AG04450 (cell line): Measurements from ENCODE around the gene TTBK1. TPM values are rescaled to one million over a fixed set of nuclear protein-coding genes. Genes with fewer than 3 reads are reported as not detected.

Experiments
- CTCF ChIA-PET: fragments of 300-600, 350-600 bp; formaldehyde crosslinking; extraction: SDS; loops from one replicate; lab custom pipeline; 2022; ENCODE audit warnings: antibody characterized with exemption, inconsistent platforms; lab: Charles Lee
- POLR2A ChIA-PET: fragments of 350-600 bp; formaldehyde crosslinking; extraction: SDS; loops from one replicate; lab custom pipeline; 2021; ENCODE audit warnings: antibody characterized with exemption, inconsistent platforms; lab: Yijun Ruan, JAX
- DNase-seq: peaks from one replicate; pipeline ENCODE4 v3.0.0-alpha.2; 2011; ENCODE audit warnings: low read depth, low spot score
- H3K27ac ChIP-seq: one replicate; pipeline ENCODE4 v1.5.1; 2012; ENCODE audit warnings: low read depth, low read length, control low read depth
- H3K27me3 ChIP-seq: one replicate; pipeline ENCODE4 v1.6.0; 2012; ENCODE audit warnings: low read length; ENCODE audit not compliant: control insufficient read depth, insufficient read depth
- H3K4me3 ChIP-seq: 2 replicates; pipeline ENCODE4 v1.5.1; 2011; ENCODE audit warnings: mild to moderate bottlenecking, low read depth, low read length, control low read depth
- H3K9me3 ChIP-seq: 2 replicates; pipeline ENCODE4 v1.5.1; 2012; ENCODE audit warnings: low read length; ENCODE audit not compliant: control insufficient read depth, insufficient read depth
- CTCF ChIP-seq: IDR thresholded peaks from 2 replicates; pipeline ENCODE4 v1.5.1; 2011; ENCODE audit warnings: low read depth, low read length, control low read depth, inconsistent platforms
- polyA plus RNA-seq: library from polyadenylated mRNA; depleted of rRNA; stranded (reverse); fragments of >200 nt; gene quantifications from 2 replicates; pipeline ENCODE4 v1.2.3, GENCODE V29; 2011

The TTBK1 gene
- polyA plus RNA-seq, 1 experiment, result not detected

- no peak for TF ChIP-seq CTCF
- H3K27ac ChIP-seq, result no peak overlapping the region
- no peaks in the 10 kb centered on the region for H3K9me3 ChIP-seq
- peaks cover 51% of the 10 kb centered on the region for H3K27me3 ChIP-seq
- ChIA-PET CTCF (interaction anchor here (1.0 to 2.1 kb wide), 2 partner anchors 12 to 39 kb away, joined by 3 to 6 read pairs; partner anchors contain the start of gene DNPH1), POLR2A (no interaction called here)
- no peak overlapping the region for H3K4me3 ChIP-seq
- no peak for DNase-seq
Observed at GRCh38 chr6:43268355-43268700, 25.0 kb downstream of the TTBK1 start.

GRCh38 chr6:43268782-43269272 lies 25.5 kb downstream of the TTBK1 start:
- no peak overlapping the region for H3K27ac ChIP-seq
- no peak for TF ChIP-seq CTCF
- no peak overlapping the region for H3K4me3 ChIP-seq
- DNase-seq, result no peak
- no peaks in the 10 kb centered on the region for H3K9me3 ChIP-seq
- CTCF ChIA-PET, result interaction anchor here (1.3 to 2.1 kb wide), 3 partner anchors 40 to 237 kb away, joined by 3 to 6 read pairs (median 6); partner anchors contain the start of gene DNPH1
- peaks cover 56% of the 10 kb centered on the region for H3K27me3 ChIP-seq
- POLR2A ChIA-PET, result no interaction called here

GRCh38 chr6:43269273-43270007 lies 26.2 kb downstream of the TTBK1 start:
- Histone ChIP-seq H3K4me3 (peak overlapping the region; percentile 44), H3K27me3 (peaks cover 60% of the 10 kb centered on the region), H3K27ac (no peak overlapping the region), H3K9me3 (no peaks in the 10 kb centered on the region)
- DNase-seq, result no peak
- ChIA-PET CTCF (interaction anchor here (1.3 to 2.1 kb wide), 3 partner anchors 40 to 237 kb away, joined by 3 to 6 read pairs (median 6); partner anchors contain the start of gene DNPH1), POLR2A (no interaction called here)
- no peak for TF ChIP-seq CTCF

GRCh38 chr6:43271103-43271815 lies 28.0 kb downstream of the TTBK1 start:
- no peak for DNase-seq
- CTCF ChIA-PET, result interaction anchor here (0.7 kb wide), 1 partner anchor 156 kb away, joined by 3 read pairs; the partner anchor contains the start of gene ABCC10
- POLR2A ChIA-PET, result interaction anchor here (0.6 kb wide), 1 partner anchor 84 kb away, joined by 4 read pairs; no protein-coding TSS in a partner anchor
- TF ChIP-seq CTCF, result no peak
- no peaks in the 10 kb centered on the region for H3K9me3 ChIP-seq
- H3K27ac ChIP-seq, result no peak overlapping the region
- peaks cover 76% of the 10 kb centered on the region for H3K27me3 ChIP-seq
- H3K4me3 ChIP-seq, result no peak overlapping the region
